Lower leg skin (tissue), 4 donors: ENCODE results near the gene FGFBP2. TPM values are rescaled to one million over a fixed set of nuclear protein-coding genes. Genes with fewer than 3 reads are reported as not detected.

ENCODE experiments used
- DNase-seq, 2 donors: peaks; one replicate each; pipeline ENCODE4 v3.0.0-alpha.2; 2019; ENCODE audit warnings: low spot score in 2 of 2
- H3K4me3 ChIP-seq: fragments of 200-600 bp; sonication (generic); 2 replicates; pipeline ENCODE4 v1.5.1; 2017; ENCODE audit warnings: mild to moderate bottlenecking, low read depth; ENCODE audit not compliant: poor library complexity, severe bottlenecking
- POLR2A ChIP-seq, 2 donors: fragments of 450-650 bp; IDR thresholded peaks; one replicate each; pipeline ENCODE4 v1.6.1; 2016 to 2017; ENCODE audit warnings: antibody characterized with exemption in 2 of 2, mild to moderate bottlenecking in 1 of 2, moderate library complexity in 1 of 2
- WGBS, 2 donors: methylation state at CpG; one replicate each; pipeline ENCODE4 v1.1.5; 2018; 5-methylcytosine and 5-hydroxymethylcytosine counted together
- intact Hi-C: fragments of 100-400 bp; cut with DNase I; formaldehyde crosslinking; loops from one replicate; pipeline ENCODE4 v1.15.0; 2023; ENCODE audit warnings: low total_unique reads
- total RNA-seq, 4 donors: library from RNA; depleted of rRNA; stranded (reverse); fragments of >200 nt; gene quantifications; one replicate each; pipeline ENCODE4 v1.1.0, GENCODE V29; 2016
- TF ChIP-seq, protein P1 (sequence below), 3 donors: fragments of 450-650 bp; IDR thresholded peaks; one replicate each; pipeline ENCODE4 v1.5.1; 2016; ENCODE audit warnings: antibody characterized with exemption in 3 of 3, mild to moderate bottlenecking in 3 of 3, moderate library complexity in 2 of 3

The FGFBP2 gene
- total RNA-seq, 4 donors from 2014 or later: 2.3 to 29.0 (median 8.3) TPM

GRCh38 chr4:16005676-16006075 is 42.7 kb upstream of the FGFBP2 start:
- TF ChIP-seq POLR2A (IDR thresholded peaks at IDR 0.05): no peak
- TF ChIP-seq, protein P1, sequence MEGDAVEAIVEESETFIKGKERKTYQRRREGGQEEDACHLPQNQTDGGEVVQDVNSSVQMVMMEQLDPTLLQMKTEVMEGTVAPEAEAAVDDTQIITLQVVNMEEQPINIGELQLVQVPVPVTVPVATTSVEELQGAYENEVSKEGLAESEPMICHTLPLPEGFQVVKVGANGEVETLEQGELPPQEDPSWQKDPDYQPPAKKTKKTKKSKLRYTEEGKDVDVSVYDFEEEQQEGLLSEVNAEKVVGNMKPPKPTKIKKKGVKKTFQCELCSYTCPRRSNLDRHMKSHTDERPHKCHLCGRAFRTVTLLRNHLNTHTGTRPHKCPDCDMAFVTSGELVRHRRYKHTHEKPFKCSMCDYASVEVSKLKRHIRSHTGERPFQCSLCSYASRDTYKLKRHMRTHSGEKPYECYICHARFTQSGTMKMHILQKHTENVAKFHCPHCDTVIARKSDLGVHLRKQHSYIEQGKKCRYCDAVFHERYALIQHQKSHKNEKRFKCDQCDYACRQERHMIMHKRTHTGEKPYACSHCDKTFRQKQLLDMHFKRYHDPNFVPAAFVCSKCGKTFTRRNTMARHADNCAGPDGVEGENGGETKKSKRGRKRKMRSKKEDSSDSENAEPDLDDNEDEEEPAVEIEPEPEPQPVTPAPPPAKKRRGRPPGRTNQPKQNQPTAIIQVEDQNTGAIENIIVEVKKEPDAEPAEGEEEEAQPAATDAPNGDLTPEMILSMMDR (IDR thresholded peaks at IDR 0.05): no peak
- intact Hi-C loops: no loop called here
- 67 to 89% methylated on average over 5 of the region's 5 CpGs for WGBS, 2 donors
- no peak for DNase-seq
- no peak overlapping the region for H3K4me3 ChIP-seq

- peak; percentile 59 to 87 for DNase-seq
- no peak overlapping the region for H3K4me3 ChIP-seq
- TF ChIP-seq, protein P1 (IDR thresholded peaks at IDR 0.05): peak in 1 of 3 donors; percentile 75
- TF ChIP-seq POLR2A (IDR thresholded peaks at IDR 0.05): no peak
- WGBS, 2 donors: 2 to 3% methylated on average over 4 of the region's 4 CpGs
- intact Hi-C loops: no loop called here
Observed at GRCh38 chr4:16001484-16001858, 38.5 kb upstream of the FGFBP2 start.

GRCh38 chr4:16000708-16001483 is 37.9 kb upstream of the FGFBP2 start:
- 65 to 67% methylated on average over 12 of the region's 12 CpGs for WGBS, 2 donors
- TF ChIP-seq POLR2A (IDR thresholded peaks at IDR 0.05): no peak
- TF ChIP-seq, protein P1 (IDR thresholded peaks at IDR 0.05): no peak
- DNase-seq: no peak
- H3K4me3 ChIP-seq: no peak overlapping the region
- intact Hi-C loops: no loop called here

DNA sequence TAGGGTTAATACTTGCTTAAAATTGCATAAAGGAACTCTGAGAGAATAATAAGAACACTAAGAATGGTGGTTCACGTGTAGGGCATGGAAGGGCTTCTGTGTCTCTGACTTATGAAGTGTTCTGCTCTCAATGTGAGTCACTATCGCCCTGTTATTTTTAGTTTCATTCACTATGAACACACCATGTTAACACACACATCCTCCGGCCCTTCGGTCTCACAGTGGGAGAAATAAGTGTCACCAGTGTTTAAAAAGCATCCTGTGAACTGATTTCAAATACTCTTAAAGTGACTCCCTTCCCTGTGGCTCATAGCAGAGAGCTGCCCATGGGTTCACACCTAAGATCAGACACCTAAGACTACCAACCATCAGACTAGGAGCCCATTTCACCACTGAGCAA is 33.8 kb upstream of the FGFBP2 start:
- no peak for DNase-seq
- WGBS, 2 donors: 78 to 83% methylated on average over 4 of the region's 4 CpGs
- no peak for TF ChIP-seq POLR2A (IDR thresholded peaks at IDR 0.05)
- intact Hi-C loops: no loop called here
- no peak overlapping the region for H3K4me3 ChIP-seq

GRCh38 chr4:15995826-15996225 is 32.9 kb upstream of the FGFBP2 start:
- DNase-seq: no peak
- H3K4me3 ChIP-seq: no peak overlapping the region
- intact Hi-C loops: no loop called here
- 93 to 95% methylated on average over 3 of the region's 3 CpGs for WGBS, 2 donors
- TF ChIP-seq, protein P1 (IDR thresholded peaks at IDR 0.05): no peak
- TF ChIP-seq POLR2A (IDR thresholded peaks at IDR 0.05): no peak

DNA sequence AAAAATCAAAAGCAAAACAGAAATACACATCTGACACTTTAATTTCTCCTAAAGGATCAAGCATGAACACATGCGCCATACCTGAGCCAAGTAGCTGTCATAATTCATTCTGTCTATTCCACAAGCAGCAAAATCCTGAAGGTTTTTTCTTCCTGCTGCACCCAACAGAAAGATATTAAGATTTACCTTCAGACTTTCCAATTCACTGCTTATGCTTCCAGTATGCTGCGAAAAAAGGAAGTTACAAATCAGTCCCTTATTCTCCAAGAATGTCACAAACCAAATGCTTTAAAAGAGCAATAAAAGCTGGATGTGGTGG is 29.2 kb upstream of the FGFBP2 start:
- 23 to 29% methylated on average over 2 of the region's 2 CpGs for WGBS, 2 donors
- intact Hi-C loops: no loop called here
- no peak overlapping the region for H3K4me3 ChIP-seq
- no peak for TF ChIP-seq POLR2A (IDR thresholded peaks at IDR 0.05)
- TF ChIP-seq, protein P1 (IDR thresholded peaks at IDR 0.05): no peak
- no peak for DNase-seq
